Measurements from ENCODE around the gene DNAH17.

Gene DNAH17

DNA sequence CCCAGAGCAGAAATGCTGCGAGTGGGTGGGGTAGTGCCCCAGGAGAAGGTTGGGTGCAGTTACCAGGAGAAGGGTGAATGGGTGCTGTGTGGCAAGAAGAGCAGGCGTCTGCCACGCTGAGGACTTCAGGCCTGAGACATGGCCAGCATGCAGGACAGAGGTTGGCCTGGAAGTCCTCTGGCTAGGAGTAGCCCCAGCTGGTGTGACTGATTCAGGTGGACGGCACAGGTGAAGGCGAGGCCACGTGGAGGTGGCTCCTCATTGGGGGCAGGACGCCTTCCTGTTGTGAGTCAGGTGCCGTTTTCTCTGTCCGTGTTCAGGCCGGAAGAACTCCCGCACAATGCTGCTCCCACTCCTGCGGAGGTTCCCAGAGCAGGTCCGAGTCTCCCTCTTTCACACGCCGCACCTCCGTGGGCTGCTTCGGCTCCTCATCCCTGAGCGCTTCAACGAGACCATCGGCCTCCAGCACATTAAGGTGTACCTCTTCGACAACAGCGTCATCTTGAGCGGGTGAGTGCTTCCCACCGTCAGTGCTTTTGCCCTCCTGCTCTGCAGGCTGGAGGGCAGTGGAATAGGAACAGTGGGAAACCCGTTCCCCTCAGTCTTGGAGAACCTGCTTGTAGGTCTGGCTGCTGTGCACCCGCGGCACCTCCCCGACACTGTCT lies 178.0 kb downstream of the DNAH17 start:
- Histone ChIP-seq H3K27me3 (ENCODE audit: control insufficient read depth, insufficient read depth, low read length) (no peaks in the 10 kb centered on the region), H3K4me3 (ENCODE audit: low read length) (no peak overlapping the region), H3K36me3 (ENCODE audit: control insufficient read depth, insufficient read depth, low read length) (peaks cover 52% of the 10 kb centered on the region), H3K27ac (ENCODE audit: low read length) (no peak overlapping the region), H3K9me3 (ENCODE audit: control insufficient read depth, insufficient read depth, low read length) (no peaks in the 10 kb centered on the region), H3K4me1 (ENCODE audit: control insufficient read depth, insufficient read depth, low read length) (no peaks in the 10 kb centered on the region; the same call in 1 of the 2 replicates)
- DNase-seq (ENCODE audit: low read depth, low spot score) = no peak
- no CpG with 5 or more reads among the region's 28 CpGs for WGBS (ENCODE audit: insufficient coverage, insufficient read length)

DNA sequence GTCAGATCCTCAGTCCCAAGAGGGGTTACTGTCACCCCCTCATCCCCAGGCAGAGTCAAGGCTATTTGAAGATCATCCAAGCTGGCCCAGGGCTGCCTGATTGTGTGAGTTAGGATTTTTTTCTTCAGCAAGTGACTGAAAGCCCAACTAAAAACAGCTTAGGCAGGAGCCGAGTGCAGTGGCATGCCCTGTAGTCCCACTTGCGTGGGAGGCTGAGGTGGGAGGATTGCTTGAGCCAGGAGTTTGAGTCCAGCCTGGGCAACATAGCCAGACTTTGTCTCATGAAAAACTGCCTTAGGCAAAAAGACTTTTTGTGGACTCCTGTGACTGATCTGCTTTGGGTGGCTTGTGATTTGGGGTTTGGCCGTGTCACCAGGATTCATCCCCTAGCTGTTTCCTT lies 178.8 kb downstream of the DNAH17 start:
- no peaks in the 10 kb centered on the region; the same call in 1 of the 2 replicates for H3K4me1 ChIP-seq (ENCODE audit: control insufficient read depth, insufficient read depth, low read length)
- no peak for DNase-seq (ENCODE audit: low read depth, low spot score)
- no peaks in the 10 kb centered on the region for H3K9me3 ChIP-seq (ENCODE audit: control insufficient read depth, insufficient read depth, low read length)
- no peak overlapping the region for H3K27ac ChIP-seq (ENCODE audit: low read length)
- H3K36me3 ChIP-seq (ENCODE audit: control insufficient read depth, insufficient read depth, low read length) = peaks cover 46% of the 10 kb centered on the region
- no CpG with 5 or more reads among the region's 3 CpGs for WGBS (ENCODE audit: insufficient coverage, insufficient read length)
- H3K4me3 ChIP-seq (ENCODE audit: low read length) = no peak overlapping the region
- H3K27me3 ChIP-seq (ENCODE audit: control insufficient read depth, insufficient read depth, low read length) = no peaks in the 10 kb centered on the region

GRCh38 chr17:78397681-78398101 lies 179.5 kb downstream of the DNAH17 start:
- no peak overlapping the region for H3K27ac ChIP-seq (ENCODE audit: low read length)
- no peaks in the 10 kb centered on the region for H3K27me3 ChIP-seq (ENCODE audit: control insufficient read depth, insufficient read depth, low read length)
- no CpG with 5 or more reads among the region's 13 CpGs for WGBS (ENCODE audit: insufficient coverage, insufficient read length)
- no peak for DNase-seq (ENCODE audit: low read depth, low spot score)
- H3K4me1 ChIP-seq (ENCODE audit: control insufficient read depth, insufficient read depth, low read length) = no peaks in the 10 kb centered on the region; the same call in 1 of the 2 replicates
- no peak overlapping the region for H3K4me3 ChIP-seq (ENCODE audit: low read length)
- peaks cover 44% of the 10 kb centered on the region for H3K36me3 ChIP-seq (ENCODE audit: control insufficient read depth, insufficient read depth, low read length)
- no peaks in the 10 kb centered on the region for H3K9me3 ChIP-seq (ENCODE audit: control insufficient read depth, insufficient read depth, low read length)

DNA sequence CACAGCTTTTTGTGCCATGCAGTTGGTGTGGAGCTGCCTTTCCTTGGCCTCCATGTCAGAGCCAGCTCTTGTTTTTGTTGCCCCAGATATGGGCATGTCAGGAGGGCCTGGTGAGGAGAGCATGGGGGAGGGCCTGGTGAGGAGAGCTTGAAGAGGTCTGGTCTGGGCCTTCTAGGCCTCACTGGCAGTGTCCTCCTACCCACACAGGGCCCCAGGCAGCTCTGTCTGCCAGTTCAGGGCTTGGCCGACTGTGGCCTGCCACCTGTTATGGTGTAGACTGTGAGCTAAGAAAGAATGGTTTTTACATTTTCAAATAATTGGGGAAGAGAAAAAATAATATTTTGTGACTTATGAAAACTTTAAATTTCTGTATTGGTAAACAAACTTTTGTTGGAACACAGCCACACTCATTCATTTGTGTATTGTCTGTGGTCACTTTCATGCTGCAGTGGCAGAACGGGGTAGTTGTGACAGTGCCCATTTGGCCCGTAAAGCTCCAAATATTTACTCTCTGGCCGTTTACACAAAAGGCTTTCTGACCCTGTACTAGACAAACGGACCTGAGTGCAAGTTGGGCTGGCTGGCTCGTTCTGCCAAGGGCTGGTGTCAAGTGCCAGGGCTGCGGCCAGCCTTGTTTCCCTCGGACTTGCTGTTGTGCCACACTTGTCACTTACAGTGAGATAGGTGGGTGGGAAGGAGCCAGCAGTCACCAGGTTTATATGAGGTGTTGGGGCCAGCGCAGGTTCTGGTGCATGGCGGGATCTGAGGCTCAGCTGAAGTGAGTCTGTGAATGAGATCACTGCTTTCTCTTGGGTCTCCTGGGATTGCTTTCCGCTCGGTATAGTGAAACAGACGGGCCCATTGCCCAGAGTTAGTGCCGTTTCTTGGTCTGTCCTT lies 180.5 kb downstream of the DNAH17 start:
- H3K36me3 ChIP-seq (ENCODE audit: control insufficient read depth, insufficient read depth, low read length) = peaks cover 42% of the 10 kb centered on the region
- H3K4me1 ChIP-seq (ENCODE audit: control insufficient read depth, insufficient read depth, low read length) = no peaks in the 10 kb centered on the region; the same call in 1 of the 2 replicates
- no peak overlapping the region for H3K27ac ChIP-seq (ENCODE audit: low read length)
- H3K27me3 ChIP-seq (ENCODE audit: control insufficient read depth, insufficient read depth, low read length) = no peaks in the 10 kb centered on the region
- no peak overlapping the region for H3K4me3 ChIP-seq (ENCODE audit: low read length)
- WGBS (ENCODE audit: insufficient coverage, insufficient read length) = no CpG with 5 or more reads among the region's 14 CpGs
- H3K9me3 ChIP-seq (ENCODE audit: control insufficient read depth, insufficient read depth, low read length) = no peaks in the 10 kb centered on the region
- DNase-seq (ENCODE audit: low read depth, low spot score) = no peak

- no CpG with 5 or more reads among the region's 2 CpGs for WGBS (ENCODE audit: insufficient coverage, insufficient read length)
- H3K9me3 ChIP-seq (ENCODE audit: control insufficient read depth, insufficient read depth, low read length) = no peaks in the 10 kb centered on the region
- no peak overlapping the region for H3K27ac ChIP-seq (ENCODE audit: low read length)
- H3K36me3 ChIP-seq (ENCODE audit: control insufficient read depth, insufficient read depth, low read length) = peaks cover 29% of the 10 kb centered on the region
- no peak for DNase-seq (ENCODE audit: low read depth, low spot score)
- H3K4me1 ChIP-seq (ENCODE audit: control insufficient read depth, insufficient read depth, low read length) = peaks cover 3% of the 10 kb centered on the region
- no peak overlapping the region for H3K4me3 ChIP-seq (ENCODE audit: low read length)
- no peaks in the 10 kb centered on the region for H3K27me3 ChIP-seq (ENCODE audit: control insufficient read depth, insufficient read depth, low read length)
These were observed 182.0 kb downstream of the DNAH17 start for GRCh38 chr17:78395155-78395554.

- H3K4me1 ChIP-seq (ENCODE audit: control insufficient read depth, insufficient read depth, low read length) = peaks cover 5% of the 10 kb centered on the region
These were observed 183.0 kb downstream of the DNAH17 start for GRCh38 chr17:78394209-78394608.

DNA sequence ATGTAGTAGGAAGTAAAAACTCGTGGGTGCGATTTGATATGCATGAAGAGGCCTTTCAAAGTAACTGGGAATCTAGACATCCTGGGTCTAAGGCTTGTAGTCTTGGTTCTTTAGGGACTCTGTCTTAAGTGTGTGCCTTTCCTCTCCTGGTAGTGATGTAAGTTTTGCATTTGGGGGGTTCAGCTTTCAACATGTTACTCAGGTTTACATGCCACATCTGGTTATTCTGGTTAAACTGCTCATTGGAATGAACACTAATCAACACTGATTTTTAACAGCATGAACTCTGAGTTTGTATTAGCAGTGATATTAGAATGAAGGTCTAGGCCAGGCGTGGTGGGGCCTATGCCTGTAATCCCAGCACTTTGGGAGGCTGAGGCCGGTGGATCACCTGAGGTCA lies 183.6 kb downstream of the DNAH17 start:
- no CpG with 5 or more reads among the region's 4 CpGs for WGBS (ENCODE audit: insufficient coverage, insufficient read length)
- H3K36me3 ChIP-seq (ENCODE audit: control insufficient read depth, insufficient read depth, low read length) = peaks cover 16% of the 10 kb centered on the region
- no peak overlapping the region for H3K4me3 ChIP-seq (ENCODE audit: low read length)
- no peaks in the 10 kb centered on the region for H3K9me3 ChIP-seq (ENCODE audit: control insufficient read depth, insufficient read depth, low read length)
- H3K27me3 ChIP-seq (ENCODE audit: control insufficient read depth, insufficient read depth, low read length) = no peaks in the 10 kb centered on the region
- DNase-seq (ENCODE audit: low read depth, low spot score) = no peak
- peaks cover 5% of the 10 kb centered on the region for H3K4me1 ChIP-seq (ENCODE audit: control insufficient read depth, insufficient read depth, low read length)
- no peak overlapping the region for H3K27ac ChIP-seq (ENCODE audit: low read length)

More at GRCh38 chr17:78394209-78394608, 183.0 kb downstream of the DNAH17 start:
- peaks cover 22% of the 10 kb centered on the region for H3K36me3 ChIP-seq (ENCODE audit: control insufficient read depth, insufficient read depth, low read length)
- H3K9me3 ChIP-seq (ENCODE audit: control insufficient read depth, insufficient read depth, low read length) = no peaks in the 10 kb centered on the region
- no peak overlapping the region for H3K27ac ChIP-seq (ENCODE audit: low read length)
- no peak for DNase-seq (ENCODE audit: low read depth, low spot score)
- no peaks in the 10 kb centered on the region for H3K27me3 ChIP-seq (ENCODE audit: control insufficient read depth, insufficient read depth, low read length)
- no peak overlapping the region for H3K4me3 ChIP-seq (ENCODE audit: low read length)
- no CpG with 5 or more reads among the region's 7 CpGs for WGBS (ENCODE audit: insufficient coverage, insufficient read length)

DNA sequence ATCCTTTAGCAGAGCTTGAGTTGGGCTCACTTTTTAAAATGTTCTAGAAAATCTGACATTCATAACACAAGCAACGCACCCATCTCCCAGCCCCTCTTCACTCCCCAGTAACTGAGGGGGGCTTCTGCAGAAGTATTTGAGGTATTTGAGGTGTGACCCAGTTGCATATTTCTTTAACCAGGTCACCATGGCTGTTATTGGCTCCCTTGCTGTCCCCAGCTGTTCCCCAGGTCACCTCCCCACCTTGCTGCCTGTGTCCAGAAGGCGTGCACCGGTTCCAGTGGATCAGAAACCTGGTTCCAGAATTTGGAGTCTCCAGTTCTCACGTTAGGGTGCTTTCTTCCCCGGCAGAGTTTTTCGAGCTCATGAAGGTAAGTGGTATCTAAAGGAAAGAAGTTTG lies 184.9 kb downstream of the DNAH17 start:
- H3K36me3 ChIP-seq (ENCODE audit: control insufficient read depth, insufficient read depth, low read length) = peaks cover 6% of the 10 kb centered on the region; the same call in 1 of the 2 replicates
- no peak for DNase-seq (ENCODE audit: low read depth, low spot score)
- no peak overlapping the region for H3K4me3 ChIP-seq (ENCODE audit: low read length)
- H3K27me3 ChIP-seq (ENCODE audit: control insufficient read depth, insufficient read depth, low read length) = no peaks in the 10 kb centered on the region
- H3K9me3 ChIP-seq (ENCODE audit: control insufficient read depth, insufficient read depth, low read length) = no peaks in the 10 kb centered on the region
- no CpG with 5 or more reads among the region's 6 CpGs for WGBS (ENCODE audit: insufficient coverage, insufficient read length)
- no peak overlapping the region for H3K27ac ChIP-seq (ENCODE audit: low read length)
- peaks cover 5% of the 10 kb centered on the region for H3K4me1 ChIP-seq (ENCODE audit: control insufficient read depth, insufficient read depth, low read length)

GRCh38 chr17:78391843-78392242 lies 185.4 kb downstream of the DNAH17 start:
- DNase-seq (ENCODE audit: low read depth, low spot score) = no peak
- no peak overlapping the region for H3K27ac ChIP-seq (ENCODE audit: low read length)
- no peak overlapping the region for H3K4me3 ChIP-seq (ENCODE audit: low read length)
- H3K4me1 ChIP-seq (ENCODE audit: control insufficient read depth, insufficient read depth, low read length) = peaks cover 5% of the 10 kb centered on the region
- peaks cover 6% of the 10 kb centered on the region; the same call in 1 of the 2 replicates for H3K36me3 ChIP-seq (ENCODE audit: control insufficient read depth, insufficient read depth, low read length)
- no CpG with 5 or more reads among the region's 4 CpGs for whole genome bisulfite sequencing (ENCODE audit: insufficient coverage, insufficient read length)
- H3K27me3 ChIP-seq (ENCODE audit: control insufficient read depth, insufficient read depth, low read length) = no peaks in the 10 kb centered on the region
- H3K9me3 ChIP-seq (ENCODE audit: control insufficient read depth, insufficient read depth, low read length) = no peaks in the 10 kb centered on the region

GRCh38 chr17:78391051-78391431 lies 186.2 kb downstream of the DNAH17 start:
- no peak overlapping the region for H3K27ac ChIP-seq (ENCODE audit: low read length)
- DNase-seq (ENCODE audit: low read depth, low spot score) = no peak
- no peak overlapping the region for H3K4me3 ChIP-seq (ENCODE audit: low read length)
- peaks cover 5% of the 10 kb centered on the region for H3K4me1 ChIP-seq (ENCODE audit: control insufficient read depth, insufficient read depth, low read length)
- no peaks in the 10 kb centered on the region for H3K27me3 ChIP-seq (ENCODE audit: control insufficient read depth, insufficient read depth, low read length)
- no CpG with 5 or more reads among the region's 11 CpGs for WGBS (ENCODE audit: insufficient coverage, insufficient read length)
- H3K36me3 ChIP-seq (ENCODE audit: control insufficient read depth, insufficient read depth, low read length) = peaks cover 3% of the 10 kb centered on the region; the same call in 1 of the 2 replicates
- no peaks in the 10 kb centered on the region for H3K9me3 ChIP-seq (ENCODE audit: control insufficient read depth, insufficient read depth, low read length)

Measured in iPS DF 6.9 (cell line).